ENCODE measurements around the gene NOVA1. TPM values are rescaled to one million over a fixed set of nuclear protein-coding genes. Genes with fewer than 3 reads are reported as not detected.

The NOVA1 gene
- total RNA-seq, 1 experiment from 2014 or later = not detected

DNA sequence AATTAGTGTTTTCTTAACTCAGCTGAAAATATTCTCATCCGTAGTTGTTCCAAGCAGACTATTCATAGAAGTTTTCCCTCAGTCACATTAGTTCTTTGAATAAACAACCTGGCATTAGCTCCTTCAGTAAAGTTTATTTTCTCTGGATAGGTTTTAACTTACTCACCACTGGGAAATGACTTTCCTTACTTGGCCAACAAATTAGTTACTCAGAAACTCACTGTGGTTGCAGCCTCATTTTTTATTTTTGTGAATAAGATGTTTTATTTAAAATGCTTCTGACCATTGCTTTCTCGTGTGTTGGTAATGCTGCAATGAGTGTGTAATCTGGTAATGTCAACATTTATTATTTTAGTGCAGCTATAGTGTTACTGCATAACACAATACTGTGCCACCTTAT, 74.9 kb downstream of the NOVA1 start:
- Histone ChIP-seq H3K4me3 (replicated peaks in 1 of 2; ENCODE audit: low read depth in 1 of 2, low read length in 2 of 2) (no peak overlapping the region), H3K79me2 (ENCODE audit: insufficient read depth, low read length) (no peaks in the 10 kb centered on the region), H3K4me2 (ENCODE audit: low read length) (no peak overlapping the region), H3K27me3 (ENCODE audit: insufficient read depth, low read length) (no peaks in the 10 kb centered on the region), H3K36me3 (ENCODE audit: control insufficient read depth in 1 of 2, insufficient read depth in 2 of 2, low read length in 2 of 2) (no peaks in the 10 kb centered on the region), H3K4me1 (ENCODE audit: control insufficient read depth in 1 of 2, insufficient read depth in 2 of 2, low read length in 2 of 2) (no peaks in the 10 kb centered on the region), H3K9me3 (ENCODE audit: control insufficient read depth in 1 of 2, insufficient read depth in 1 of 2, low read depth in 1 of 2, low read length in 2 of 2) (peaks cover 6 to 28% of the 10 kb centered on the region in 2 experiments; a peak in 2 of 4 replicates), H4K20me1 (ENCODE audit: insufficient read depth) (no peaks in the 10 kb centered on the region), H3K9ac (ENCODE audit: low read length) (no peak overlapping the region), H3K9me2 (ENCODE audit: insufficient read depth) (no peaks in the 10 kb centered on the region), H3K27ac (ENCODE audit: low read depth, low read length) (no peak overlapping the region), H2AFZ (ENCODE audit: low read depth, low read length, poor library complexity, severe bottlenecking) (no peak overlapping the region)
- ChIA-PET RAD21 (ENCODE audit: low non-redundant PET in 1 of 2, low total read pairs in 2 of 2, uncharacterized antibody in 2 of 2, unreplicated experiment in 2 of 2) (no interaction called here), CTCF (no interaction called here), POLR2A (no interaction called here)
- ATAC-seq (no peak), DNase-seq (ENCODE audit: low read depth, low spot score) (no peak)
- TF ChIP-seq POLR2A (IDR thresholded peaks at IDR 0.05; ENCODE audit: borderline replicate concordance, extremely low read depth, insufficient read depth, insufficient read length) (no peak), RAD21 (IDR thresholded peaks at IDR 0.05; ENCODE audit: low read depth) (no peak), JUND (IDR thresholded peaks at IDR 0.05) (no peak), EZH2phosphoT487 (IDR thresholded peaks at IDR 0.05; ENCODE audit: borderline replicate concordance) (no peak), EGR1 (IDR thresholded peaks at IDR 0.05; ENCODE audit: low read depth) (no peak), ZNF274 (IDR thresholded peaks at IDR 0.05; ENCODE audit: low read depth, low read length) (no peak), TCF7L2 (IDR thresholded peaks at IDR 0.05; ENCODE audit: borderline replicate concordance, extremely low read depth, insufficient read depth, insufficient read length) (no peak)
- TF ChIP-seq, protein P1, sequence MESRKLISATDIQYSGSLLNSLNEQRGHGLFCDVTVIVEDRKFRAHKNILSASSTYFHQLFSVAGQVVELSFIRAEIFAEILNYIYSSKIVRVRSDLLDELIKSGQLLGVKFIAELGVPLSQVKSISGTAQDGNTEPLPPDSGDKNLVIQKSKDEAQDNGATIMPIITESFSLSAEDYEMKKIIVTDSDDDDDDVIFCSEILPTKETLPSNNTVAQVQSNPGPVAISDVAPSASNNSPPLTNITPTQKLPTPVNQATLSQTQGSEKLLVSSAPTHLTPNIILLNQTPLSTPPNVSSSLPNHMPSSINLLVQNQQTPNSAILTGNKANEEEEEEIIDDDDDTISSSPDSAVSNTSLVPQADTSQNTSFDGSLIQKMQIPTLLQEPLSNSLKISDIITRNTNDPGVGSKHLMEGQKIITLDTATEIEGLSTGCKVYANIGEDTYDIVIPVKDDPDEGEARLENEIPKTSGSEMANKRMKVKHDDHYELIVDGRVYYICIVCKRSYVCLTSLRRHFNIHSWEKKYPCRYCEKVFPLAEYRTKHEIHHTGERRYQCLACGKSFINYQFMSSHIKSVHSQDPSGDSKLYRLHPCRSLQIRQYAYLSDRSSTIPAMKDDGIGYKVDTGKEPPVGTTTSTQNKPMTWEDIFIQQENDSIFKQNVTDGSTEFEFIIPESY (IDR thresholded peaks at IDR 0.05; ENCODE audit: extremely low read depth, insufficient replicate concordance, low read length) = no peak
- intact Hi-C loops (cut with micrococcal nuclease) = no loop called here
- BruUV-seq (replicated peaks) = no TSS peak

DNA sequence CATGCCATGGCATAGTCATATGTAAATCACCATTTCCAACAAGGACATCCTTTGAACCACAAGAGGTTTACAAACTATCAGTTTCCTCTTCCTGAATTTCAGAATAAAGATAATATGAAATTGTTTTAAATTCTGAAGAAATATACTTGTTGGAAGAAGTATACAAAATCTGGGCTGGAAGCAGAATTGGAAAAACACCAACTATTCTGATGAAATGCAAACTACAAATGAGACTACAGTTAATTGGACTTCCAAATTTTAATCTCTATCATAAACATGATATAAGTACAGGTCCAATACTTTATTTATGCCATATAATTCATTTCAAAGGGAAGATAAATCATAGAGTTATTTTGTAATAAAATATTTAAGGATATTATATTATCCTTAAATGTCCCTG, 80.1 kb downstream of the NOVA1 start:
- no peaks in the 10 kb centered on the region for H3K4me1 ChIP-seq (ENCODE audit: control insufficient read depth in 1 of 2, insufficient read depth in 2 of 2, low read length in 2 of 2)
- ATAC-seq (no peak), DNase-seq (ENCODE audit: low read depth, low spot score) (no peak)
- H3K4me2 ChIP-seq (ENCODE audit: low read length) = no peak overlapping the region
- no peaks in the 10 kb centered on the region; the same call in 1 of the 2 replicates for H4K20me1 ChIP-seq (ENCODE audit: insufficient read depth)
- no TSS peak for BruUV-seq (replicated peaks)
- ChIA-PET RAD21 (ENCODE audit: low non-redundant PET in 1 of 2, low total read pairs in 2 of 2, uncharacterized antibody in 2 of 2, unreplicated experiment in 2 of 2) (no interaction called here), CTCF (no interaction called here), POLR2A (no interaction called here)
- H3K4me3 ChIP-seq (replicated peaks in 1 of 2; ENCODE audit: low read depth in 1 of 2, low read length in 2 of 2) = no peak overlapping the region
- H3K27me3 ChIP-seq (ENCODE audit: insufficient read depth, low read length) = no peaks in the 10 kb centered on the region
- no peaks in the 10 kb centered on the region for H3K36me3 ChIP-seq (ENCODE audit: control insufficient read depth in 1 of 2, insufficient read depth in 2 of 2, low read length in 2 of 2)
- no peak overlapping the region for H3K27ac ChIP-seq (ENCODE audit: low read depth, low read length)
- no peaks in the 10 kb centered on the region for H3K79me2 ChIP-seq (ENCODE audit: insufficient read depth, low read length)
- H2AFZ ChIP-seq (ENCODE audit: low read depth, low read length, poor library complexity, severe bottlenecking) = no peak overlapping the region
- peaks cover 4 to 20% of the 10 kb centered on the region in 2 experiments; a peak in 1 of 4 replicates for H3K9me3 ChIP-seq (ENCODE audit: control insufficient read depth in 1 of 2, insufficient read depth in 1 of 2, low read depth in 1 of 2, low read length in 2 of 2)
- no peak overlapping the region for H3K9ac ChIP-seq (ENCODE audit: low read length)
- no peaks in the 10 kb centered on the region for H3K9me2 ChIP-seq (ENCODE audit: insufficient read depth)
- intact Hi-C loops (cut with micrococcal nuclease) = no loop called here
- TF ChIP-seq, protein P2, sequence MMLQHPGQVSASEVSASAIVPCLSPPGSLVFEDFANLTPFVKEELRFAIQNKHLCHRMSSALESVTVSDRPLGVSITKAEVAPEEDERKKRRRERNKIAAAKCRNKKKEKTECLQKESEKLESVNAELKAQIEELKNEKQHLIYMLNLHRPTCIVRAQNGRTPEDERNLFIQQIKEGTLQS (IDR thresholded peaks at IDR 0.05) = no peak
- TF ChIP-seq ZFX (IDR thresholded peaks at IDR 0.05) (no peak), ELF1 (IDR thresholded peaks at IDR 0.05; ENCODE audit: borderline replicate concordance, low read depth) (no peak), EZH2 (IDR thresholded peaks at IDR 0.05) (no peak), EGR1 (IDR thresholded peaks at IDR 0.05; ENCODE audit: low read depth) (no peak), POLR2AphosphoS5 (IDR thresholded peaks at IDR 0.05; ENCODE audit: low read depth, low read length) (no peak), SP1 (IDR thresholded peaks at IDR 0.05; ENCODE audit: low read depth) (no peak), CBX3 (IDR thresholded peaks at IDR 0.05; ENCODE audit: low read depth) (no peak), TCF7L2 (IDR thresholded peaks at IDR 0.05; ENCODE audit: borderline replicate concordance, extremely low read depth, insufficient read depth, insufficient read length) (no peak), ZNF274 (IDR thresholded peaks at IDR 0.05; ENCODE audit: low read depth, low read length) (no peak)
- TF ChIP-seq, protein P1 (IDR thresholded peaks at IDR 0.05; ENCODE audit: extremely low read depth, insufficient replicate concordance, low read length) = no peak
- TF ChIP-seq, protein P3, sequence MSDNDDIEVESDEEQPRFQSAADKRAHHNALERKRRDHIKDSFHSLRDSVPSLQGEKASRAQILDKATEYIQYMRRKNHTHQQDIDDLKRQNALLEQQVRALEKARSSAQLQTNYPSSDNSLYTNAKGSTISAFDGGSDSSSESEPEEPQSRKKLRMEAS (IDR thresholded peaks at IDR 0.05) = no peak

Measured in HCT116 (cell line).